Fibroblast of skin of back (primary cell): ENCODE data around the gene CCDC57.
"Not testable (repeated sequence)": the region's sequence is repeated elsewhere in the genome, so short reads cannot be mapped to it uniquely, and the experiment has no call there.

ENCODE experiments used
- DNase-seq: peaks from one replicate; pipeline ENCODE4 v3.0.0-alpha.2; 2013

Gene CCDC57

GRCh38 chr17:82175201-82175600, 37.4 kb downstream of the CCDC57 start:
- no peak for DNase-seq

GRCh38 chr17:82174042-82174857, 38.4 kb downstream of the CCDC57 start:
- not testable (repeated sequence) for DNase-seq

DNA sequence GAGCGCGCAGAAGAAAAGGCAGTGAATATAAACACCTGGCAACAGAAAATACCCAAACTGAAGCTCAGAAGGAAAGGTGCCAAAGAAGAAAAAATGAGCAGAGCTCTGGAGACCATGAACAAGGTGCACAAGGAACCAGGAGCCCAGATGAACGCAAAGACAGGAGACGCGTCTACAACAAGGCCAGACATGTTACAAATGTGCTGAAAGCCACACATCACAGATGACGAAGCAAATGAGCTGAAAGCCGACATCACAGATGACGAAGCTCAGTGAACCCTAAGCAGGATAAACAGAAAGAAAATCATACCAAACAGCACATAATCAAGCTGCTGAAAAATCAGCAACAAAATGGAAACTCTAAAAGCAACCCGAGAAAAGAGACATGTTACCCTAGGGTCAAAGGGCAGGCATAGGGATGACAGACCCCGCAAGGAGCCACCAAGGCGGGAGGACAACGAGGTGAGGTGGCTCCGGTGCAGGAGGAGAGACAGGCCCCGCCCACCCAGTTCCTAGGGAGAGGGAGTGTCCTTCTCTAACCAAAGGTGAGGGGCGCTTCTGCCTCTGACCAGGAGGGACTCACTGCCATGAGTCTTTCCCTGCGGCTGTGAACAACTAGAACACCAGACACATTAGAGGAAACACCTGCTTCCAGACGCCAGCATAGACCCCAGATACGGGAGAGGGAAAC, 39.1 kb downstream of the CCDC57 start:
- no peak for DNase-seq

- no peak for DNase-seq
Observed at GRCh38 chr17:82172486-82173160, 40.0 kb downstream of the CCDC57 start.

DNA sequence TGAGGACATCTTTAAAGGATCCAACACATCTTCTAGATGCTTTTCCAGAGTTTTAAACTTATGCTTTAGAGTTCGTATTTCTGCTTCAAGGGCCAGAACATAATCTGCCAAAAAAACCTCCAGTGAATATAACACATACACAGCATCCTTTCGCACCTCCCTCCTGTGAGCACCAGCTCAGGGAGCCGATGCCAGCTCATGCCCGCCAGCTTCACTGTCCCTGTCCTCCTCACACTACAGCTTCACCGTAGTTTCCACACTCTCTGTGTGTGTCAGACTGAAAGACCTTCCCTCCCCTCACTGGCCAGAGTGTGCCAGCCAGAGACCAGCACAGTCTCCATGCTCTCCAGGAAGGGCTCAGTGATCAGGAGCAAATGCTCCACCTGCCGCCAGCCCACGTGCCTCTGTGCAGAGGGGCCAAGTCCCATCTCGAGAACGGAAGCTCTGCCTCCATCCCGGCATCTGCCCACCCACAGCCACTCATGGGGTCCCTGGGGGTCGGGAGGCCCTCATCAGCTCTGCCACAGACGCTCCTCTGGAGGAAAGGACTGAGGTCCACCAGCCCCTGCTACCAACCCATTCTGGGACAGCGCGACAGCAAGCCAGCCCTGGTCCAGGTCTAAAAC, 40.8 kb downstream of the CCDC57 start:
- no peak for DNase-seq

GRCh38 chr17:82170412-82170961, 42.2 kb downstream of the CCDC57 start:
- no peak for DNase-seq

- DNase-seq = no peak
Observed at GRCh38 chr17:82168568-82168967, 44.1 kb downstream of the CCDC57 start.

- no peak for DNase-seq
Observed at GRCh38 chr17:82167028-82167427, 45.6 kb downstream of the CCDC57 start.

DNA sequence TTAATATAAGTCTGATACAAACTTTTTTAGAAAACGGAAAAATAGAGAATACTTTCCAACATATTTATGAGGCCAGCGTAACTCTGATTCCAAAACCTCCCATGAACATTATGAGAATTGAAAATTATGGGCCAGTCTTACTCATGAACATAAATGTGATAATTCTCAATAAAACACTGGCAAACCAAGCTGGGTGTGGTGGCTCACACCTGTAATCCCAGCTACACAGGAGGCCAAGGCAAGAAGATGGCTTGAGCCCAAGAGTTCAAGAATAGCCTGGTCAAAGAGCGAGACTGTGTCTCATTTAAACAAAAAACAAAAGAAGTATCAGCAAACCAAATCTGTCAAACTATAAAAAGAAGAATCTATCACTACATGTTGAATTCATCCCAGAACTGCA, 47.8 kb downstream of the CCDC57 start:
- DNase-seq = no peak

- no peak for DNase-seq
Observed at GRCh38 chr17:82161216-82161615, 51.4 kb downstream of the CCDC57 start.

DNA sequence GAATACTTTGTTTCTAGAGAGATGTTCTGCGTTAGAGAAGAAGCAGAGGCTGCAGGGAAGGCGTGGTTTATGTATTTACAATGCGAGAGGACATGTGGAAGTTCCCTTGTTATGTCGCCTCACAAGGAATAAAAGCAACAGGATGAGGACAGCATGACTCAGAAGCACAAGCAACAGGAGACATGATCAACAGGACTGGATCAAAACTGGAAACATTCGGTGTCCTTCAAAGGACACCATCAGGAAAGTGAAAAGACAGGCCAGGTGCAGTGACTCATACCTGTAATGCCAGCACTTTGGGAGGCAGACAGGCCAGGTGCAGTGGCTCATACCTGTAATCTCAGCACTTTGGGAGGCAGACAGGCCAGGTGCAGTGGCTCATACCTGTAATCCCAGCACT, 52.6 kb downstream of the CCDC57 start:
- DNase-seq = peak; percentile 8

- no peak for DNase-seq
Observed at GRCh38 chr17:82158825-82159224, 53.8 kb downstream of the CCDC57 start.

DNA sequence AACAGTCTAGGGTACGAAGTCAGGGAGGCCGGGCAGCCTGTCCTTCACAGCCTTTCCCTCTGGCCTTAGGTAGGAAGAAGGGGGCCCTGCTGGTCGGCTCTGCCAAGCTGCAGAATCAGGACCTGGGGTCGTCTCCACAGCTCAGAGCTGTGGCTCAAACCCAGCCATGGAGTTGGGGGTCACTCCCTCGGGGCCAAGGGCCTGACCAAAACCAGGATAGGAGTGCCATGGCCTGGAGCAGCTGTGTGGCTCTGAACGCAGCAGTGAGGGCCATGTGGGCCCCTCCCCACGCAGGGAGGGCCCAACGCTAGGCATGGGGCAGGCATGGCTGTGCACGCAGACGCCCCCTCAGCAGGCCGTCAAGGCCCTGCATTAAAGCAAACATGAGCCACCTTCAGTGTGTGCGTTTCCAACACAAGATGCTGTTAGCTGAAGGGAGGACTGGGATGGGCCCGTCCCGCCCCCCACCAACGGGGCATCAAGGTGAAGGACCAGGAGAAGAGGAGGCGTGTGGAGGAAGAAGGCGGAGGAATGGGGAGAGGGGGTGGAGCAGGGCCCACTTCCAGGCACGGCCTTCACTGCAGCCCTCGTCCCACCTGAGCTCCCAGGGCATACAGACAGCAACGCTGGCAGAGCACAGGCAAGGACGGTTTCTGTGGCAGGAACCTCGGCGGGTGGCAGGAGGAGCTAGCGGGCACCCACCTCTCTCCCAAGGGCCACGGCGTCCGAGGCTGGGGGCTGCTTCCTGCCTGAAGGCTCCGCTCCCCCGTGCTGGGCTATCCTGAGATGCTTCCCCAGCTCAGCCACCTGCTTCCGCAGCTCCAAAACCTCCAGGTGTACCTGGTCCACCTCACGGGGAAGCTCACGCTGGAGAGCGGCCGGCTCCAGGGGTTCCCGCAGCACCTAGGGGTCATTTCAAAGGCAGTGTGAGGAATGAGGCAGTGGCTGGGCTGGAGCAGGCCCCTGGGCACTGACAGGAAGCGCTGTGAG, 55.3 kb downstream of the CCDC57 start:
- DNase-seq = no peak

- DNase-seq = no peak
Observed at GRCh38 chr17:82156284-82156925, 56.2 kb downstream of the CCDC57 start.

DNA sequence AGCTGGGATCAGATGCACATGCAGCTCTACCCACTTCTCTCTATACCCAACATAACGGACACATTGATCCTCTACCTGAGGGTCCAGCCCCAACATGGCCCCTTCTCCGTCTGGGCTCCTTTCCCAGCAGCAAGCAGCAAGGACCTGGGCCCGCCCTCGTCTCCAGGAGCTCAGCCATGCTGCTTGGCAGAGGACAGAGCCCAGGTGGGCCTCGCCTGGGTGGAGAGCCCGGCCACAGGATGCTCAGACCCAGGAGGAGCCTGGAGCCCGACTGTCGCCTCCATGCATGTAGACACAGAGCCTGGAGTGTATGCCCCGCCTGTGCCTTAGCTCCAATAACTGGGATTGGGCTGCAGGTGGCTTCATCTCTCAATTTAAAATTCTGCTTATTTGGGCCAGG, 57.0 kb downstream of the CCDC57 start:
- no peak for DNase-seq

- no peak for DNase-seq
Observed at GRCh38 chr17:82154881-82155331, 57.7 kb downstream of the CCDC57 start.

GRCh38 chr17:82153745-82154375, 58.8 kb downstream of the CCDC57 start:
- peak; percentile 63 for DNase-seq

DNA sequence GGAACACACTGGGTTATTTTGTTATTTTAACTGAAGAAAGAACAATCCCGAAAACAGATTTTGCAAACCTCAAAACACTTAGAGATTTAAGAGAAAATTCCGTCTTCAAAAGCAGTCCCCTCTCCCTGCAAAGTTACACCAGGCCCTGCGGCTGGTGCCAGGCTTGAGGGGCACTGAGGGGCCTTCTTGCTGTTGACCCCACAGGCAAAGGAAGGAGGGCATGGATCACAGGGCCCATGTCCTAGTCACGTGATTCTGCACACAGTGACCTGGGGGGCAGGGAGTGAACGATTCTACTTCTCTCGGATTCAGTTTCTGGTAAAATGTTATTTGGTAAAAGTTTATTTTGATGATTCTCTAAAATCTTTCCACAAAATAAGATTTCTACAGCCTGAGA, 59.3 kb downstream of the CCDC57 start:
- no peak for DNase-seq

DNA sequence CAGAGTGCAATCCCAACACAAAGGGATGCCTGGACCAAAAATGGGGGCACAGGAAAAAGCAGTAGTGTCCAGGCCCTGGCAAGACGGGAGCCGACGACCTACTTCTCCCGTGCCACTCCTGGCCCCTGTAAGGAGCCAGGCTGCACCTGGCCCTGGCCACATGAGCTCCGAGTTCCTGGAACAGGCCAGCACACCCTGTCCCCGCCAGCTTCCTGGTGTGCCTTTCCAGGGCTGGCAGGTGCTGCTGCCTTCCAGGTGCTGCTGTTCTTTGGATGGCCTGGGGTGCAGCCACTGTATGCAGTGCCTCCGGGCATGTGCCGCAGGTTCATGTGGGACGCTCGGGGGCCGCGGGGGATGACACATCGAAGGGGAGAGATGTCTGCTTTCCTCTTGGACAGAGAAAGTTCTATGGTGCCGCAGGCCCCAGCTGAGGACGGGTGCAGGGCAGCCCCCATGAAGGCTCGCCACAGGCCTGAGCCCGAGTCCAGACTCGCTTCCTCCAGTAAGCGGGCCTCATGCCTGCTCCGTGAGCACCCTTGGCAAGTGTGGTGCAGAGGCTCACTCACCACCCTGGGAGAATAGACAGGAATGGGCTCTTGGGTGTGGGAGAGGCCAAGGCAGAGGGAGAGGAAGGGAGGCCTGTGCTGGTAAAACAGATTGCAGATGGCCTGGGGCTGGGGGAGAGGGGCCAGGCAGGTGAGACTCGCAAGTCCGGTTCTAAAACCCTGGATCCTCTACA, 59.9 kb downstream of the CCDC57 start:
- no peak for DNase-seq

GRCh38 chr17:82152114-82152513, 60.5 kb downstream of the CCDC57 start:
- no peak for DNase-seq
